Fibroblast of skin of right biceps (primary cell): ENCODE results near the gene SLC4A5.

Experiments
- DNase-seq: peaks from one replicate; pipeline ENCODE4 v3.0.0-alpha.2; 2013

Gene SLC4A5

DNA sequence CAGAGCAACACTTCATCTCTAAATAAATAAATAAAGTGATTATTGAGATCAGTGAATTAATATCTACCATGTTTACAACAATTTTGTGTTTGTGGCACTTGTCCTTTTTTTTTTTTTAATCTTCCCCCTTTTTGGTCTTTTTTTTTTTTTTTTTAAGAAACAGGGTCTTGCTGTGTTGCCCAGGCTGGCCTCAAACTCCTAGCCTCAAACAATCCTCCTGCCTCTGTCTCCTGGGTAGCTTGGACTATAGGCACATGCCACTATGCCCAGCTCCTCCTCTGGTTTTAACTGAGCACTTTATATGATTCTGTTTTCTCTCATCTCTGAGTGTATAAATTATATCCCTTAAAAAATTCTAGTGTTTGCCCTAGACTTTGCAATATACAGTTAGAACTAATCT is 30.3 kb downstream of the SLC4A5 start:
- no peak for DNase-seq

DNA sequence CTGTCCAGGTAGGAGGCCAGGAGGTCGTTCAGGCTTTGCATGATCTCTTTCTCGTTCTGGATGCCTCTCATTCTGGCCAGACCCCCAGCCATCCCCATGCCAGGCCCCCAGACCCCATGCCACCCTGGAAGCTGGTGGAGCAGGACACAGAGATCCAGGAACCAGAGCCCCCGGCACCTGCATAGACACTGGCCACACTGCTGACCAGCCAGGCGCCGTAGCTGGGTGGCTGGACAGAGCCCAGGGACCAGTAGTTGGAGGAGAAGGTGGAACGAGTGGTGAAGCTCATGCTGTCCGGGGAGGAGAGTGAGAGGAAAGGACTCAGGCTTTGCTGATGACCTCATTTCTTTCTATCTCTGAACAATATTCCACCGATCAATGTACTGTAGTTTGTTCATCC is 35.5 kb downstream of the SLC4A5 start:
- DNase-seq: no peak

DNA sequence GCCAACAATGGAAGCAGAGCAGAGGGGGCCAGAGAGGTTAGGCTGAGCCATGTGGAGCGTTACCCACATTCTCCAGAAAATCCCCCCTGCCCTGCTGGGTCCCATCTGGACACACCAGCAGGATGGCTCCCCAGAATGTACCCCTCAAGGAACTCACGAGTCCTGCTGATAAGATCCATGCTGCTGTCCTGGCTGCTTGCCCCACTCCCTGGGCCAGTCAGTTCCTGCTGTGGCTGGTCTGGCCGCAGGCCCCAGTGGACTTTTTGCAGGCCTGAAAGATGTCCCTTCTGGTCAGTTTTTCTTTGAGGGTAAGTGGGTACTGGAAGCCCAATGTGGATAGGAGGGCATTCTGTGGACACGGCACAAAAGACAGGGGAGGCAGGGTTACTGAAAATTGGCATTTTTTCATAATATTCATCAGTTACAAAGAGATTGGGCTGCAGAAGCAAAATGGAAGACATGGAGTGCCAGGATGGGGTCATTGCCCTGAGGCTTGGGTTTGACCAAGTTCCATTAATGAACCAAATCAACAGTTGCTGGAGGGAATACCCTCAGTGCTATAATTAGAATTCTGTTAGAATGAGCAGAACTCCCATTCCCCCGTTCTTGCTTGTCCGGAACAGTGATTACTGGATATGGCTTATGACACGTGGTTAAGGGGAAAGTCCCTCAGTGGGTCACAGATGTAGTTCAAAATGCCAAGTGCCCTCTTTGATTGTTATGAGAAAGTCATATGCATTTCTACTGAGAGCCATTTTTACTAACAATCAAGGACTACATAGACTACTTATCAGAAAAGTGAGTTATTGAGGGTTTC is 38.7 kb downstream of the SLC4A5 start:
- no peak for DNase-seq

DNA sequence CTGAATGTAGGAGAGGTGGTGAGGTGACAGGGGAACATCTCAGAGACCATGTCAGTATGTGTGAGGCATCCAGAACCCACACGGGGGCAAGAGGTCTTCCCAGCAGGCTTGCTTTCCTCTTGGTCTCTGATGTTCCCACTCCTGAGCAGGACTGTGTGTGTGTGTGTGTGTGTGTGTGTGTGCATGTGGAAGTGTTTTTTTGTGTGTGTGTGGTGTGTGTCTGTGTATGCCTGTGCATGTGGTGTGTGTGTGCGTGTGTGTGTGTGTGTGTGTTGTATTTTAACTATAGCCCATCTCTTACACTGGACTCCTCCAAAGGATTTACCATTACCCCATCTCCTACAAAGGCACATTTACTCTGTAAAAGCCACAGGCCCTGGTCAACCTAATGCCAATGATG is 40.4 kb downstream of the SLC4A5 start:
- no peak for DNase-seq

DNA sequence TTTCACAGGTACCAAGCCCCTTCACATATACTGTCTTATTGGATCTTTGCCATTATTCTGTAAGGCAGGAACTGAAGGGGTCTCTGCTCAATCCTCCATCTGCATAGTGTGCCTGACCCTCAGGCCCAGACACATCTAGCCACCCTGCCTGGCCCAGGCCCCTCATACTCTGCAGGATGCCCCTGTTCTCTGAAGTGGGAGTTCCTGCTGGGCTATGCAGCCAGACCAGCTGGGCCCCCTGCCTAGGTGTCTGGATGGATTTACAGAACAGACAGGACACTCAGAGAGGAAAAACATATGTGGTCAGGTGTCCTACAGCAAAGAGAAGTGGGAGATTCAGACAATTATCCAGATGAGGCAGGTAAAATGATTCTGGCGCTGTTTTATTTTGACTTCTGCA is 42.0 kb downstream of the SLC4A5 start:
- DNase-seq: no peak

DNA sequence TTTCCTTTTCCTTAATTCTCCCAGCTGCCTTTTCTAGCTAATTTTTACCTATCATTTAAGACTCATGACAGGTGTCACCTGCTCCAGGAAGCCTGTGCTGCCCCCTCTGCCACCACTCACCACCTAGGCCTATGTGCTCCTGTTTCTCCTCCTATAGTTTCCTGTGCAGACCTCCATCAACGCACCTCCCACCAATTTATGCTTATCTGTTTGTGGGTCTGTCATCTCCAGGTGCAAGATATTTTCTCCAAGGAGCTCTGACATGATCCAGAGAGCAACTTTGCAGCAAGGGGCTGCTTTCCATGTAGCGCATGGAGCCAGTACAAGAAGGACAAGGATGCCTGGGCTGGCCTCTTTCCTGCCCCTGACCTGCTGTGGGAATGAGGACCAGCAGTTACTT is 42.7 kb downstream of the SLC4A5 start:
- no peak for DNase-seq

DNA sequence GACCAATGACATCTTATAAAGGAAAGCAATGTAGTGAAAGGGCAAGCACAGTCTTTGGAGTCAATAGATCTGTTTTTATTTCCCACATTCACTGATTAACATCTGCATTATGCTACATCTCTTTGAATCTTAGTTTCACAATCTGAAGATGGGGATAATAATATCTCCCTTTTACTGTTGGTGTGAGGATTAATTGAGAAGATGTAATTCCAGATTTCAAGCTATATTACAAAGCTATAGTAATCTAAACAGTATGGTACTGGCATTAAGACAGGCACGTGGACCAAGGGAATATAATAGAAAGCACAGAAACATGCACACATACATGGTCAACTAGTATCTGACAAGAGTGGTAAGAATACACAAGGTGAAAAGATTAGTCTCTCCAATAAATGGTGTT is 45.3 kb downstream of the SLC4A5 start:
- no peak for DNase-seq

DNA sequence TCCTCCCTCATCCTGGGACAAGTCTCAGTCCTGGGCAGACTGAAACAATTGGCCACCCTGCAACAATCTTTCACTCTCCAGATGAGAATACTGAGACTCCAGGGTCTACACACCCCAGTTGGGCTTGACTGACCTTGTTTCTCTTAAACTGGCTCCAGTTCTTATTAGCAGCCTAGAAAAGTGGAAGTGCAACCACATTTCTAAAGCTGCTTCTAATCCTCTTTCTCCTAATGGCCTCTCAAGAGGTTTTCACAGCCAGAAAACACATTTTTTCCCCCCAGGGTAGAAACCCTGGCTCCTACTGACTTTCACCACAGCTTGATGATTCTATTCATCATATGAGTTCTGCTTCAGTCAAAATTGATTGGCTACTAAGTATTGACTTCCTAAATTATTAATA is 45.8 kb downstream of the SLC4A5 start:
- no peak for DNase-seq

DNA sequence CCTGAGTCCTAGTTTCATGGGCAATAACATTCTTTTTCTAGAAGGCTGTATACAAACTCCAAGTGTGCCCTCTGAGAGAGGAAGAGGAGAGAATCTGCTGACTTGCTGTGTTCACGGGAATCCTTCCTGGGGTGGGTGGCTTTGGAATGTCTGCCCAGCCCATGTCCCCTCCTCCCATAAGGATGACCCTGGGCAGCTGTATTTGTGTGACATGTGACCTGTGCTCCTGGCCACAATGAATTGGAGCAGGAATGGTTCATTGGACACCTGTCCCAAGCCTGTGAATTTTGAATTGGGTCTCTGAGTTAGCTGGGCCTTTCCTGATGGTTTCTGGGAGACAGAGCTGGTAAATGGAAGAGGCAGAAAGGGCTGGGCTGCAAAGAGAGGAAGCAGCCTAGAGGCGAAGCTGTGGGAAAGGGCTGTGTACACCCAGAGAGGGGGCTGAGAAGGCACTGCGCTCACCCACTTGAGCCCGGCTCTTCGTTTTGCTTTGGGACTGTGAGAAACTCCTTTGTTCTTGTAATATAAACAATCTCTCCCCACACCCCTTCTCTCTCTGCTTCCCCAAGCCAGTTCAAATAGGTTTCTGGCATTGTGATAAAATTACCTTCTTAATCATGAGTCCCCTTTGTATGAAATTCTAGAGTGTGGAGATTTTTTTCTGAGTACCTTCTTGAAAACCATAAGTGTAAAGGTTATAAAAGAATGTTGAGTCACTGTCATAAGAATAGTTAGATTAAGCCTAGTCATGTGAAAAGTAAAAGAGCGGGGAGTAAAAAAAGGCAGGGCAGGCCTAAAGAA is 49.8 kb downstream of the SLC4A5 start:
- no peak for DNase-seq

DNA sequence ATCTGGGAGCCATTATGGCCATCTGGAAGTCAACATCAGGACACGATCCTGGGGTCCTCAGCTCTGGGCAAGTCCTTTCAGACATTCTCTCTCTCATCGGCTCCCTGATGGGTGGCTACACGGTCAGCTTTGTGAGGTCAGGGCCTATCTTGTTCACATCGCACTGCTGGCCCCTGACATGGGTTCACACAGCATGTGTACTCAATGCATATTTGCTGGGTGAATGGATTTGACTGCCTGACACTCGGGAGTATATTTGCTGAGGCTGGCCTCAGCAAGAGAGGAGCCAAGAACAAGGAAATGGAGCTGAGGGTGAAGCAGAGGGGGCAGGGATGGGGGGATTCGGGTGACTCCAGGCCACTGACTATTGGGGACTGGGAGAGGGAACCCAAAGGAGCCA is 50.5 kb downstream of the SLC4A5 start:
- DNase-seq: no peak

DNA sequence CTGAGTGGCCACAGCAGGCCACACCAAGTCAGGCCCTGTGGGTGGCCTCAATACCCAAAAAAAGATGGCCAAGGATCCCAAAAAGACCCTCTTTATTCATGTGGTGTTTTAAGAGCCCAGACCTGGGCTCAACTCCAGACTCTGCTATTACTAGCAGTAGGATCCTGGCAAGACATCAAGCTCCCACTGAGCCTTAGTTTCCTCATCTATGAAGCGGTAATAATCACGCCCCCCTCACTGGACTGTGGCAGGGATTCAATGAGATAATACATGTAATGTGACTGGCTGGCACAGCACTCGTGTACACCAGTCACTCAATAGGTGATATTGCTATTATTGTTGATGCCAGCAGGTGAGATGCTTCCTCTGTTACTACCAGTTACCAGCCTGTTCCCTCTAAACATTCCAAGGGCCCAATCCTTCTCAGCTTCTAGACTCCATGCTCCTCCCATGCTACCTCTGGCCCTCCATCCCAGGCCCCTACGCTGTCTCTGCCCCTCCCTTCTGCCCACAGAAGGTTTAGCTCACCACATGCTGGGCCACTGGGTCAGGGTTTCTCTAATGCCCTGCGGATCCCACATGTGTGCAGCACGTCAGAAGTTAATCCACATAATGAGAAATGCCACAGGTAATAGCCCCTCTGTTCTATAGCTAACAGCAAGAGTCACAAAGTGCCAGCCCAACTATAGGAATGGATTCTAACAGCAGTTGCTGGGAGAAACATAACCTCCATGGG is 51.2 kb downstream of the SLC4A5 start:
- no peak for DNase-seq

DNA sequence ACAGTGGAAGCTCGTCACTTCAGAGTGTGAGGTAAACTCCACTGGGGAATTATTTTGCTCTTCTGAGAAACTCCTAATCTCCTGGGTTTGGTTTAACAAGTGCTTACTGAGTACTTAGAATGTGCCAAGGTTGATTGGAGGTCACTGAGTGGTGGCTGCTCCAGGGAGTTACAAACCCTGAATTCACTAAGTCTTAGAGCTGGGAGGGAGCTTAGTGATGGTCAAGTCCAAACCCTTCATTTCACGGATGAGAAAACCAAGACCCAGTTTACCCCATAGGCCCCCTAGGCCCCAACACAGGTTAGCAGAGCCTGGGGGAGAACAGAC is 52.0 kb downstream of the SLC4A5 start:
- no peak for DNase-seq

DNA sequence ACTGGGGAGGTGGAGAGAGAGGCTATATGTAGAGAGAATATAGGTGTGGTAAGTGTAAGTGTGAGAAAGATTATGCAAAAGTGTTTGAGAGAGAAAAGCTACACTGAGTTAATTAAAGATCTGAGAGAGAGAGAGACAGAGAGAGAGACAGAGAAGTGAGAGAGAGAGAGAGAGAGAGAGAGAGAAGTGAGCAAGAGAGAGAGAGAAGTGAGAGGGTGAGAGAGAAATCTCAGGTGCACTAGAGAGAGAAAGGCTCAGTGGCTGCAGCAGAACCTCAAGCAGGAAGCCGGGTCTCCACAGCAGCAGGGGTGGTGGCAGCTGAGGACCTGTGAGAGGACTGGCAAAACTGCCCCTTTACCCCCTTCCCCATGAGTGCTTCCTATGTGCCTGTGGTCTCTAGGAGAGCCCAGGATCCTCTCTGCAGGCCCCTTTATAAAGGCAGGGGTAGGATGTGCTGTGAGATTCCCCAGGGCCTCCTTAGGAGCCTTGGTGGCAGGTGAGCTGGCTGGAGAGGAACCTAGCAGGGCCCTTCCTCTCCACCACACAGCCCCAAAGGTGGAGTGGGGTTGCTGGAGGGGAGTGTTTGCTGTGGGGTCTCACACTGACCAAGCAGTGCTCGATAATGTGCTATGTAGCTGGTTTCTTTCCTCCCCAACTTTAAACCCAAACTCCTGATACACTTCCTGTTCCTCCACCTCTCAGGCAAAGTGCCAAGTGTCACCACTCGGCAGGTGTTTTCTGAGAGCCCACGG is 52.6 kb downstream of the SLC4A5 start:
- DNase-seq: no peak

DNA sequence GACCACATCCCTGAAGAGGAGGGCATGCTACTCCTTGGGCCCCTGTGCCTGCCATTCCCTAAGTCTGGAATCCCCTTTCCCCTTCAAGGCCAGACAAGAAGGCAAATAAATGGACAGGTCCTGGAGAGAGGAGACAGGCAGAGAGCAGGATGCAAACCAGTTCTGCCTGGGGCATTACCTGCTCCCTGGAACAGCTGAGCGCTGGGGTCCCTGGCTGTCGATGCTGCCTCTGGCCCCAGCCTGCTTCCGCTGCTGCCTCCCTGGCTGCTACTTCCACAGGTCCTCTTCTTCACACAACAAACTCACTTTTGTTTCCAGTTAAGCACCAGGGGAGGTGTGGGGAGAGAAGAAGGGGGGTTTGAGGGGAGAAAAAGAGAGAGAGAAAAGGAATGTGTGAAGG is 53.1 kb downstream of the SLC4A5 start:
- no peak for DNase-seq

DNA sequence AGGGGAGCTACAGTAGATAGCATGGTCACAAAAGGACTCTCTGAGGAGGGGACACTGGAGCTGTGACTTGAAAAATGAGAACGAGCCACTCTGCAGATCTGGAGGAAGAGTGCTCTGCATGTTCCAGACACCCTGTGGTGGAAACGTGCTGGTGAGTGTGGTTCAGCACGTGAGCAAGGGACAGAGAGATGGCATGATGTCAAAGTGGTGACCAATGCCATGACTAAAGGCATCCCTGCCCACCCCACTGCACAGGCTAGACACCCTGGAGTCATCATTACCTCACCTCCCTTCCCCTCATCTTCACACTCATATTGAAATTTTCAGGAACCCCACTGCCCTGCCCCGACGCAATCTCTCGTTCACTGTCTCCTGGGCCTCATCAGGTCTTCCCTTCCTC is 56.5 kb downstream of the SLC4A5 start:
- DNase-seq: no peak

DNA sequence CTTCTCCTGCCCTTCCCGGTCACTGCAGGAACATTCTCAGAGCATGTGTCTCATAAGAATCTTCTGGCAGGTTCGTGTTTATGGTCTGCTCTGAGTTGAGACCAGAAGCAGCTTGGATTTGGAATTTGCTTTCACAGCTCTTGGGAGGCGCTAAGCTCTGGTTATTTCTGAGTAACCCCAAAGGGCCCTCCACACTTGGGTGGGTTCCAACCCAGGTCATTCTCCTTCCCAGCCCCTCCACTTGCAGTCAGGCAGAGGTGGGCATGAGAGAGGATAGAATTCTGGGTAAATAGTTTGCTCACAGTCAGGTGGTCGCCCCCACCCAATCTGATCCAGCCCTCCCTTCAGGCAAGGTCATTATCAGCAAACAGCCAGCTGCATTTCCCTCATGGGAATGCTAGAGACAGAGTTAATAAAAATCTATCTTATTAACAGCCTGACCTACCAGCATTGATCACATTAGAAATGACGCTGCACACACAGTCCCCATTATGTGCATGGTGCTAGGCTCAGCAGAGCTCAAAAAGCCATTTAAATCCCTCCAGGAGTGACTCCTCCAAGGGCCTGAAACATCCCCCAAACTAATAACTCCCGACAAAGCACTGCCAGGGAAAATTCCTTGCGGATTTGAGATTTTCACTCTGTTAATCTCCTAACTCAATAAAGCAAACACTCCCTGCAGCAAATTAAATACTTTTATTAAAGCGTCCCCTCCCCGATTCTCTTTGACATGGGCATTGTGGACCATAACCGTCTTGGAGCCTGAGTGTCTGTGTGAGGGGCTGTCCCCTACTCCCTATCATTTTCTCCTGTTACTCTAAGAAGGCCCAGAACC is 61.9 kb downstream of the SLC4A5 start:
- no peak for DNase-seq

DNA sequence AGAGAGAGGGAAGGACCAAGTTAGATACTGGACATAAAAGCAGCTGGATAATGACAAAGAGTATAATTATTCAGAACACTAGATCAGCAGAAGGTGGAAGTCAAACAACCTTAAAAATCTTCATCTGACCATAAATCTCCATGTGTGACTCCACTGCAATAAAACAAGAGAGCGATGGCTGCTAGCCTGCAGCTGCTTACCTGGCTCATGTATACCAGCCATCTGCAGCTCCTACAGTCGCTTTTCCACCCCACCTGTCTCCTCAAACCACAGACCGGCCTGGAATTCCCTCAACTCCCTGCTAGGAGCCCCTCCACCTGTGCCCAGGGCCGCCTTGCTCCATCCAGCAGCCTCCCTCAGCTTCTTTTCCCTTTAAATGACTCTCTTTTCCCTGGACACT is 64.5 kb downstream of the SLC4A5 start:
- no peak for DNase-seq

DNA sequence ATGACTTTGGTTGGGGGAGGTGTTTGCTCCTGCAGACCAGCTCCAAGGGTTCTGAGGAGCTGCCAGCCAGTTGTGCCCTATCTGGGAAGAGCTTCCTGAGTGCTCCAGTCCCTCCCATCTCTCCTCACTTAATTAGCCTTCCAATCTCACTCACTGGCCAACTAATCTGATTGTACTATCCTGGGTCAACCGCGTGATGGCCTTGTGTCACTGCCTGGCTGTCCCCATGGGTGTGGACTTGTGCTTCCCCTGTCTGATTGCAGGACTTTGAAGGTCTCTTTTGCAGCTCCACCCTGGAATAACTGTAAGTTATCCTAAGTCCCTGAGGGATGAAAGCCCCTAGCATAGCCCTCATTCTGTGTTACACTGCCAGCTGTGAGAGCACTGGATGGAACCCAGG is 65.0 kb downstream of the SLC4A5 start:
- no peak for DNase-seq

DNA sequence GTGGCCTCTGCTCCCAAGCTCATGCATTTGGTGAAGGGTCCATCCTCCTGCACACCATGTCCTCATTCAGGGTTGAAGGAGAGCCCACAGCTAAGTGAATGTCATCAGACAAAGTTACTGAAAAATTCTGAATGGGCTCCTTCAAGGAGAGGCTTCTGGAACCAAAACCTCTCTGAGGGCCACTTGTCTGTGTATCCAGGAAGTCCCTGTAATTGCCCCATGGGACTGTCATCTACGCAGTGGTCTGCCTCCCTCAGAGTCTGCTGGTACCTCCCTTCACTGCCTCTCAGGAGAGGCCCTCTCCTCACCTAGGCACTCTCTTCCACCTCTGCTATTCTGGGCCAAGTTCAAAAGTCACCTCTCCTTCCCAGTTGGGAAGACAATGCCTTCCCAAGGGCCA is 68.0 kb downstream of the SLC4A5 start:
- no peak for DNase-seq

DNA sequence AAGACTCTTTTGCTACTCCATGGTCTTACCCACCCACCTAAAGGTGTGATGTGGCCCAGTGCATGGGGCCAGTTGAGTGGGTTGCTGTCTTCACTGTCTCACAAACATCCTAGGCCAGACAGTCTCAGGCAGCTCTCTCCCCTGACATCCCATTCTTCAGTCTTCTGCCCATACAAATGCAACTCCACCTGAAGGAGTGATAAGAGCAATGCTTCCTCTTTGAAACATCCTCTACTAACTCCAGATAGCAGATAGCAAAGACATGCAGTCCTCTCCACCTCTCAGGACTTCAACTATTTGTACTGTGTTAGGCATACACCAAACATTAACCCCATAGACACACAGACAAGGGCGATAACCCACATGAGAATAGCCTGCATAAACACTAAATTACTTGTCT is 73.5 kb downstream of the SLC4A5 start:
- no peak for DNase-seq

DNA sequence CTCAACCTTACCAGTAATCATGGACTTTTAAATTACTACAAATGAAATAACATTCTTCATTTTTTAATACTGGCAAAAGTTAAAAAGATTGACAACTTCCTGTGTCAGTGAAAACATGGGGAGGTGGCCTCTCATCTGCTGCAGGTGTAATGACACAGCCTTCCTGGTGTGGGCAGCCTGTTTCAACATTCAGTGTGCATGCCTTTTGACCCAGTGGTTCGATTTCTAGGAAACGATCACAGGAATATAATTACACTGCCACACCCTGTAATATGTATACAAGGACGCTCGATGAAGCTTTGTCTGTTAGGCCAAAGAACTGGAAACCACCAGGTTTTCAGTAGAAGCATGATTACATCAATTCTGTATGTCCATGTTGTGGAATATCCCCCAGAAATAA is 76.1 kb downstream of the SLC4A5 start:
- DNase-seq: no peak

DNA sequence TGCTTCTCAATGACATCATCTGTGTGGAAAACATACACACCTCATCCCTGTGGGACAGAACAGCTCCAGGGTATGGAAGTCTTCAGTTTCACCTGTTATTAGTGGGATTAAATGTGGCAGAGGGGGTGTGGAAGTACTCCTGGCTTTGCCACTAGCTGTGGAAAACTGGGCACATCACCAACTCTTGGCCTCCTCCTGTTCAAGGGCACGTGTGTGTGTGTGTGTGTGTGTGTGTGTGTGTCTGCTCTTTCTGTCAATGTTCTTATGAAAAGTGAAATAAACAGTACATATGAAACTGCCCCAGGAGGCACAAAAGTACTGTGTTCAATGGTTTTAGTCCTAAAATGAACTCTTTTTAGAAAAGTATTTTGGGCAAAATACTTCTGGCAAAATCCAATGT is 78.9 kb downstream of the SLC4A5 start:
- no peak for DNase-seq
